ENCODE measurements around the gene KRTAP20-1. TPM values are rescaled to one million over a fixed set of nuclear protein-coding genes. Genes with fewer than 3 reads are reported as not detected.

The KRTAP20-1 gene
- total RNA-seq, 1 donor from 2014 or later, result not detected

DNA sequence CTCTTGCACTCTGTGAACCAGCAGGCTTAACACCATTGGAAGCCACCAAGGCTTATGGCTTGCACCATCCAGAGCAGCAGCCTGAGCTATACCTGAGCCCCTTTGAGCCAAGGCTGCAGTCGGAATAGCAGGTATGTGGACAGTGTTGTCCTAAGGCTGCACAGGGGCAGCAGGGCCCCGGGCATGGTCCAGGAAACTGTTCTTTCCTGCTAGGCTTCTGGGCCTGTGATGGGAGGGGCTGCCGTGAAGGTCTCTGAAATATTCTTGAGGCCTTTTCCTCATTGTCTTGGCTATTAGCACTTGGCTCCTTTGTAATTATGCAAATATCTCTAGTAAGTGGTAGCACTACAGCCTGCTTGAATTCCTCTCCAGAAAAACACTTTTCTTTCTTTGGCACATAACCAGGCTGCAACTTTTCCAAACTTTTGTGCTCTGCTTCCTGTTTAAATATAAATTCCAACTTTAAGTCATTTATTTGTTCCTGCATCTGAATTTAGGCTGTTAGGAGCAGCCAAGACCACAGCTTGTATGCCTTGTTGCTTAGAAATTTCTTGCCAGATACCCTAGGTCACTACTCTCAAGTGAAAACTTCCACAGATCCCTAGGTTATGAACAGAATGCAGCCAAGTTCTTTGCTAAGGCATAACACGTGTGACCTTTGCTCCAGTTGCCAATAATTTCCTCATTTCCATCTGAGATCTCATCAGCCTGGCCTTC, 9.4 kb downstream of the KRTAP20-1 start:
- no peak overlapping the region for H3K4me3 ChIP-seq
- no peak for DNase-seq (ENCODE audit: low spot score in 2 of 2)
- H3K9me3 ChIP-seq, result no peaks in the 10 kb centered on the region
- no peaks in the 10 kb centered on the region for H3K27me3 ChIP-seq
- no peaks in the 10 kb centered on the region for H3K4me1 ChIP-seq
- H3K27ac ChIP-seq, result no peak overlapping the region
- intact Hi-C loops (cut with DNase I), result no loop called here
- TF ChIP-seq, protein P1, sequence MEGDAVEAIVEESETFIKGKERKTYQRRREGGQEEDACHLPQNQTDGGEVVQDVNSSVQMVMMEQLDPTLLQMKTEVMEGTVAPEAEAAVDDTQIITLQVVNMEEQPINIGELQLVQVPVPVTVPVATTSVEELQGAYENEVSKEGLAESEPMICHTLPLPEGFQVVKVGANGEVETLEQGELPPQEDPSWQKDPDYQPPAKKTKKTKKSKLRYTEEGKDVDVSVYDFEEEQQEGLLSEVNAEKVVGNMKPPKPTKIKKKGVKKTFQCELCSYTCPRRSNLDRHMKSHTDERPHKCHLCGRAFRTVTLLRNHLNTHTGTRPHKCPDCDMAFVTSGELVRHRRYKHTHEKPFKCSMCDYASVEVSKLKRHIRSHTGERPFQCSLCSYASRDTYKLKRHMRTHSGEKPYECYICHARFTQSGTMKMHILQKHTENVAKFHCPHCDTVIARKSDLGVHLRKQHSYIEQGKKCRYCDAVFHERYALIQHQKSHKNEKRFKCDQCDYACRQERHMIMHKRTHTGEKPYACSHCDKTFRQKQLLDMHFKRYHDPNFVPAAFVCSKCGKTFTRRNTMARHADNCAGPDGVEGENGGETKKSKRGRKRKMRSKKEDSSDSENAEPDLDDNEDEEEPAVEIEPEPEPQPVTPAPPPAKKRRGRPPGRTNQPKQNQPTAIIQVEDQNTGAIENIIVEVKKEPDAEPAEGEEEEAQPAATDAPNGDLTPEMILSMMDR (IDR thresholded peaks at IDR 0.05), result no peak
- no peaks in the 10 kb centered on the region for H3K36me3 ChIP-seq

DNA sequence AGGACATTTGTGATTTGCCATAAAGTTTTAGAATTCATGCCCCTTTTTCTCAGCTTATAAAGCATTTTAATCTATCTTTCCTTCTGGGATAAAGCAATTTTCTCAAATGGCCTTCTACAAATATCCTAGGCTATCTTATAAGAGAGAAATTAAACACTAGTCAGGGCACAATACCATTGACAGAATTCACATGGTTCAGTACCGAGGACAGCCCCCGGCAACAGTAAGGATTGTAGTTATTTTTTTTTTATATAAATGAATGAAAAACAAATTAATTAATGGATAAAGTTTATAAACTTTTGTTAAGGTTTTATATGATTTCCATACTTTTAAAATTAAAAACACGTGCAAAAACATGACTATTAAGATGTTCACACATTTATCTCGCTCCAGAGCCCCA, 11.9 kb downstream of the KRTAP20-1 start:
- Histone ChIP-seq H3K27ac (no peak overlapping the region), H3K4me1 (no peaks in the 10 kb centered on the region), H3K27me3 (no peaks in the 10 kb centered on the region), H3K9me3 (no peaks in the 10 kb centered on the region), H3K36me3 (no peaks in the 10 kb centered on the region), H3K4me3 (no peak overlapping the region)
- intact Hi-C loops (cut with DNase I), result no loop called here
- TF ChIP-seq, protein P1 (IDR thresholded peaks at IDR 0.05), result no peak
- no peak for DNase-seq (ENCODE audit: low spot score in 2 of 2)

DNA sequence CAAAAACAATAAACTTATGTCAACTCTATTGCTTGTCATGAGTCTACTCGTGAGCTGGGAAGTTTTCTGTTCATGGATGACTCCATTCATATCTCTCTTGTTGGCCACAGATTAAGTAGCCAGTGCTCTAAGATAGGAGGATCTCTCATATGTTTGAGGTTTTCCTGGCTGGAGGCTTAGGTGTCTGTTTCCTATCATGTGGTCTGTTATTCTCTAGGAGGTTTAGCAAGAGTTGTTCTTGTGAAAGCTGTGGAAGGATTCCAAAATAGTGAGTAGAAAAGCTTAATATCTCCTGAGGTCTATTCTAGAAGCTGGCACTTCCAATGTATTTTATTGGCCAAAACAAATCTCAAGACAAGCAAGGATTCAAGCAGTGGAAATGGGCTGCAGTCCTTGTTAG, 13.0 kb downstream of the KRTAP20-1 start:
- intact Hi-C loops (cut with DNase I), result no loop called here
- no peak overlapping the region for H3K4me3 ChIP-seq
- no peak for DNase-seq (ENCODE audit: low spot score in 2 of 2)
- TF ChIP-seq, protein P1 (IDR thresholded peaks at IDR 0.05), result no peak
- no peaks in the 10 kb centered on the region for H3K36me3 ChIP-seq
- H3K27me3 ChIP-seq, result no peaks in the 10 kb centered on the region
- H3K4me1 ChIP-seq, result no peaks in the 10 kb centered on the region
- H3K9me3 ChIP-seq, result no peaks in the 10 kb centered on the region
- no peak overlapping the region for H3K27ac ChIP-seq

GRCh38 chr21:30634906-30635305, 18.7 kb downstream of the KRTAP20-1 start, which contains the start of gene KRTAP20-2:
Gene KRTAP20-2 (plus strand): TSS chr21:30635206. CDS start chr21:30635264, 58 bp downstream.
- Histone ChIP-seq H3K9me3 (no peaks in the 10 kb centered on the region), H3K27ac (no peak within 1 kb of the TSS), H3K4me3 (no peak within 1 kb of the TSS), H3K4me1 (no peaks in the 10 kb centered on the region), H3K36me3 (no peaks in the 10 kb centered on the region), H3K27me3 (no peaks in the 10 kb centered on the region)
- intact Hi-C loops (cut with DNase I), result no loop called here
- DNase-seq (ENCODE audit: low spot score in 2 of 2), result no peak
- TF ChIP-seq, protein P1 (IDR thresholded peaks at IDR 0.05), result no peak

DNA sequence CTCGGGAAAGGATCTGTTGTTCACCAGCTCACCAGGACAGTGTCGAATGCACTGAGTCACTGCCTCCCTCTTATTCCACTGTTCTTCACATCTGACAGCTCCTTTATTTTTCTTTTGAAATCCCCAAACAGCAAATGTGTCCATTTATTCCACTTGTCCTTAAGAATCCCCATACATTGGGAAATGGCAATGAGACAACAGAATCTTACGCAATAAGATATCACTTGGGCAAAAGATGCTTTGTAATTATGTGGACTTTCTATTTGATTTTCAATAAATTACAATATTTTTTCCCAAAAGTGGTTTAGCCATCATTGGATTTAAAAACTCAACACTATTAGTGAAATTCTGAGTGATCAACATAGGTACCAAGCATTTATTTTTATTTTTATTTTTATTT, 22.5 kb downstream of the KRTAP20-1 start:
- no peak overlapping the region for H3K27ac ChIP-seq
- H3K9me3 ChIP-seq, result no peaks in the 10 kb centered on the region
- no peak for DNase-seq (ENCODE audit: low spot score in 2 of 2)
- H3K27me3 ChIP-seq, result no peaks in the 10 kb centered on the region
- intact Hi-C loops (cut with DNase I), result no loop called here
- H3K36me3 ChIP-seq, result no peaks in the 10 kb centered on the region
- H3K4me1 ChIP-seq, result no peaks in the 10 kb centered on the region
- H3K4me3 ChIP-seq, result no peak overlapping the region
- TF ChIP-seq, protein P1 (IDR thresholded peaks at IDR 0.05), result no peak
